ENCODE results near the gene GRHL1. TPM values are rescaled to one million over a fixed set of nuclear protein-coding genes. Genes with fewer than 3 reads are reported as not detected.

Gene GRHL1, protein sequence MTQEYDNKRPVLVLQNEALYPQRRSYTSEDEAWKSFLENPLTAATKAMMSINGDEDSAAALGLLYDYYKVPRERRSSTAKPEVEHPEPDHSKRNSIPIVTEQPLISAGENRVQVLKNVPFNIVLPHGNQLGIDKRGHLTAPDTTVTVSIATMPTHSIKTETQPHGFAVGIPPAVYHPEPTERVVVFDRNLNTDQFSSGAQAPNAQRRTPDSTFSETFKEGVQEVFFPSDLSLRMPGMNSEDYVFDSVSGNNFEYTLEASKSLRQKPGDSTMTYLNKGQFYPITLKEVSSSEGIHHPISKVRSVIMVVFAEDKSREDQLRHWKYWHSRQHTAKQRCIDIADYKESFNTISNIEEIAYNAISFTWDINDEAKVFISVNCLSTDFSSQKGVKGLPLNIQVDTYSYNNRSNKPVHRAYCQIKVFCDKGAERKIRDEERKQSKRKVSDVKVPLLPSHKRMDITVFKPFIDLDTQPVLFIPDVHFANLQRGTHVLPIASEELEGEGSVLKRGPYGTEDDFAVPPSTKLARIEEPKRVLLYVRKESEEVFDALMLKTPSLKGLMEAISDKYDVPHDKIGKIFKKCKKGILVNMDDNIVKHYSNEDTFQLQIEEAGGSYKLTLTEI
- total RNA-seq = 1.1 and 1.5 TPM in 2 replicates

DNA sequence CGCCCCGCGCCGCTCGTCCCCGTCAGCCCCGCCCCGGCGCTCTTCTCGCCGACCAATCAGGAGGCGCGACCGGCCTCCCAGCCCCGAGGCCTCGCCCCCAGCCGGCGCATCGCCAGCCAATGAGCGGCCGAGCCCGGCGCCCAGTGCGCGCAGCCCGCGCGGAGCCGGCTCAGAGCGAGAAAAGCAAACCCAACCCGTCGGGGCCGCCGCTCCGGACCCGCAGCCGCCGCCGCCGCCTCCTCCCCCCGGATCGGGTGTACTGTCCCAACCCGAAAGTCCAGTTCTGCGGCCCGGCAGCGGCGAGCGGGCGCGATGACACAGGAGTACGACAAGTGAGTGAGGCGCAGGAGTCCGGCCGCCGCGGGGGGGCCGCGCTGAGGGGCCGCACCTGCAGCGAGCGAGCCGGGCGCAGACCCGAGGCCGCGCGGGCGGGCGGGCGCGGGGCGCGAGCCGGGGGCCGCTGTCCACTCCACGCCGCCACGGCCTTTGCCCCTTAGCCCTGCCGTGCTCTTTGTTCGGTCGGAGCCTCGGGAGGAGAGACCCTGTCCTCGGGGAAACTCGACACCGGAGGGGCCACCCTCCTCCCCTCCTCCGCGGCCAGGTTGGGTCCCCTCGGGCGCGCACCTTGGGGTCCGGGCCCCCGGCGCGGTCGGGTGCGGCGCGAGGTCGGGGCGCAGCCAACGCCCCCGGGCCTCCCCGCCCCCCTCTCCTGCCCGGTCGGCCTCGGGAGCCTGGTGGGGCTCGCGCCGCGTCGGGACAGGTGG, at the start of gene GRHL1:
Gene GRHL1 (plus strand): TSS at position 172 of the 764 bp plus-strand sequence. CDS start 141 bp downstream, at position 313.

DNA sequence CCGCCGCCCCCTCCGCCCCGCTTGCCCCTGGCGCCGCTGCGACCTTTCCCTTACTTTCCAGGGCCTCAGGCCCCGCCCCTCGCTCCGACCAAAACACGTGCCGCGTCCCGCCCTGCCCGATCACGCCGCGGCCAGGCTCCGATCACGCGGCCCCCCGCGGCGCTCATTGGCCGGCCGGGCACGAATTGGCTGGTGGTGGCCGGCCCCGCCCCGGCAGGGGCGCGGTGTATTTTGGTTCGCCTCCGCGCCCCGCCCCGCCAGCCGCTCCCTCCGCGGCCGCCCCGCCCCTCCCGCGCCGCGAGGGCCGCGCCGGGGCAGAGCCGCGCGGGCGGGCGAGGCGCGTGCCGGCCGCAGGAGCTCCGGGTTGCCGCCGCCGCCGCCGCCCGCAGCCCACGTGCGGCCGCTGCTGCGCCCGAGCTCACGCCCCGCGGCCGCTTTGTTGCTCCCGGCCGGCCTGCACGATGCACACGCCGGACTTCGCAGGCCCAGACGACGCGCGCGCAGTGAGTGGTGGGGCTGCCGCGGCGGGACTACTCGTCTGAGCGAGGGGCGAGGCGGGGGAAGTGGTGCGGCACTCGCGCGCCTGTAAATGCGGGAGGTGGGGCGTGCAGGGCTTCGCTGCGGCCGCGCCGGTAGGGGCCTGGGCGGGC, 91.9 kb downstream of the GRHL1 start, which contains the start of gene KLF11:
Gene KLF11 (plus strand): TSS at position 295 of the 650 bp plus-strand sequence. CDS start 167 bp downstream, at position 462.

Other genes starting within 250 kb of the GRHL1 start
- gene TAF1B, start 108.2 kb upstream of the GRHL1 start, total RNA-seq = 8.8 and 10.4 TPM in 2 replicates
- 6.7 and 18.5 TPM in 2 replicates for gene KLF11, start 91.9 kb downstream of the GRHL1 start, total RNA-seq
- 3.4 and 16.9 TPM in 2 replicates for gene CYS1, start 128.7 kb downstream of the GRHL1 start, total RNA-seq
- 10.3 and 215 TPM in 2 replicates for gene RRM2, start 171.0 kb downstream of the GRHL1 start, total RNA-seq

Measured in mesangial cell (primary cell).